ENCODE data around the gene SEMA3E.

Gene SEMA3E

GRCh38 chr7:83355143-83355542, 293.8 kb downstream of the SEMA3E start:
- no peak for DNase-seq (ENCODE audit: low read depth in 2 of 2)

- DNase-seq (ENCODE audit: low read depth in 2 of 2) = no peak
Measured at GRCh38 chr7:83347945-83348444, 300.9 kb downstream of the SEMA3E start.

GRCh38 chr7:83339907-83340306, 309.0 kb downstream of the SEMA3E start:
- no peak for DNase-seq (ENCODE audit: low read depth in 2 of 2)

- DNase-seq (ENCODE audit: low read depth in 2 of 2) = no peak
Measured at GRCh38 chr7:83338277-83338950, 310.5 kb downstream of the SEMA3E start.

- DNase-seq (ENCODE audit: low read depth in 2 of 2) = no peak
Measured at GRCh38 chr7:83337050-83337449, 311.9 kb downstream of the SEMA3E start.

GRCh38 chr7:83326223-83326622, 322.7 kb downstream of the SEMA3E start:
- DNase-seq (ENCODE audit: low read depth in 2 of 2) = no peak

GRCh38 chr7:83325083-83325482, 323.9 kb downstream of the SEMA3E start:
- no peak for DNase-seq (ENCODE audit: low read depth in 2 of 2)

- no peak for DNase-seq (ENCODE audit: low read depth in 2 of 2)
Measured at GRCh38 chr7:83324596-83324995, 324.3 kb downstream of the SEMA3E start.

GRCh38 chr7:83321011-83321410, 327.9 kb downstream of the SEMA3E start:
- no peak for DNase-seq (ENCODE audit: low read depth in 2 of 2)

- no peak for DNase-seq (ENCODE audit: low read depth in 2 of 2)
Measured at GRCh38 chr7:83313931-83314330, 335.0 kb downstream of the SEMA3E start.
